NCI-H1048 (cell line): ENCODE results near the gene TTC3.
A peak's percentile ranks its signal among the peaks of the same experiment; 100 is the strongest.
"Not testable (repeated sequence)": the region's sequence is repeated elsewhere in the genome, so short reads cannot be mapped to it uniquely, and the experiment has no call there.

ENCODE experiments used
- DNase-seq: peaks from one replicate; lab custom pipeline; 2025; lab: John Stamatoyannopoulos, UW

The TTC3 gene, protein sequence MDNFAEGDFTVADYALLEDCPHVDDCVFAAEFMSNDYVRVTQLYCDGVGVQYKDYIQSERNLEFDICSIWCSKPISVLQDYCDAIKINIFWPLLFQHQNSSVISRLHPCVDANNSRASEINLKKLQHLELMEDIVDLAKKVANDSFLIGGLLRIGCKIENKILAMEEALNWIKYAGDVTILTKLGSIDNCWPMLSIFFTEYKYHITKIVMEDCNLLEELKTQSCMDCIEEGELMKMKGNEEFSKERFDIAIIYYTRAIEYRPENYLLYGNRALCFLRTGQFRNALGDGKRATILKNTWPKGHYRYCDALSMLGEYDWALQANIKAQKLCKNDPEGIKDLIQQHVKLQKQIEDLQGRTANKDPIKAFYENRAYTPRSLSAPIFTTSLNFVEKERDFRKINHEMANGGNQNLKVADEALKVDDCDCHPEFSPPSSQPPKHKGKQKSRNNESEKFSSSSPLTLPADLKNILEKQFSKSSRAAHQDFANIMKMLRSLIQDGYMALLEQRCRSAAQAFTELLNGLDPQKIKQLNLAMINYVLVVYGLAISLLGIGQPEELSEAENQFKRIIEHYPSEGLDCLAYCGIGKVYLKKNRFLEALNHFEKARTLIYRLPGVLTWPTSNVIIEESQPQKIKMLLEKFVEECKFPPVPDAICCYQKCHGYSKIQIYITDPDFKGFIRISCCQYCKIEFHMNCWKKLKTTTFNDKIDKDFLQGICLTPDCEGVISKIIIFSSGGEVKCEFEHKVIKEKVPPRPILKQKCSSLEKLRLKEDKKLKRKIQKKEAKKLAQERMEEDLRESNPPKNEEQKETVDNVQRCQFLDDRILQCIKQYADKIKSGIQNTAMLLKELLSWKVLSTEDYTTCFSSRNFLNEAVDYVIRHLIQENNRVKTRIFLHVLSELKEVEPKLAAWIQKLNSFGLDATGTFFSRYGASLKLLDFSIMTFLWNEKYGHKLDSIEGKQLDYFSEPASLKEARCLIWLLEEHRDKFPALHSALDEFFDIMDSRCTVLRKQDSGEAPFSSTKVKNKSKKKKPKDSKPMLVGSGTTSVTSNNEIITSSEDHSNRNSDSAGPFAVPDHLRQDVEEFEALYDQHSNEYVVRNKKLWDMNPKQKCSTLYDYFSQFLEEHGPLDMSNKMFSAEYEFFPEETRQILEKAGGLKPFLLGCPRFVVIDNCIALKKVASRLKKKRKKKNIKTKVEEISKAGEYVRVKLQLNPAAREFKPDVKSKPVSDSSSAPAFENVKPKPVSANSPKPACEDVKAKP (N-terminal part only)

DNA sequence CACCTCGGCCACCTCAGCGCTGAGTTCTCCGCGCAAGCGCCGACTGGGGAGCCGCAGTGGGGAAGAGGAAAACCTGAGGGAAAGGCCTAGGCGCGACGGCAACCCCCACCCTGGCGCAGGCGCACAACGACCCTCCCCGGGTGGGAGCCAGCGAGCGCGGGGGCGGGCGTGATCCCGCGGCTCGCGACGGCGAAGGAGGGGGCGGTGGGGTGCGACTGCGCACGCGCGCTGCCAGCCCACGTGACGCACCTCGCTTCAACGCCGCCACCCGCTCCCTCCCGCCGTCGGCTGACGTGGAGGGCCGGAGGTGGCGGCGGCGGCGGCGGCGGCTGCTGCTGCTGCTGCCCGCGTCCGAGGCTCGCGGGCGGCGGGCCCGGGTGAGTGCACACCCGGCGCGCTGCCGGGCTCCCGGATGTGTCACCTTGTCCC lies at the start of gene TTC3, which contains the start of gene PIGP:
TSS of gene TTC3 (plus strand) at position 267 of the 429 bp plus-strand sequence. CDS start 14,004 bp downstream, outside the sequence.
TSS of gene PIGP (minus strand) at position 84 of the 429 bp plus-strand sequence. CDS start 556 bp downstream, outside the sequence.
- DNase-seq: peak; percentile 88

DNA sequence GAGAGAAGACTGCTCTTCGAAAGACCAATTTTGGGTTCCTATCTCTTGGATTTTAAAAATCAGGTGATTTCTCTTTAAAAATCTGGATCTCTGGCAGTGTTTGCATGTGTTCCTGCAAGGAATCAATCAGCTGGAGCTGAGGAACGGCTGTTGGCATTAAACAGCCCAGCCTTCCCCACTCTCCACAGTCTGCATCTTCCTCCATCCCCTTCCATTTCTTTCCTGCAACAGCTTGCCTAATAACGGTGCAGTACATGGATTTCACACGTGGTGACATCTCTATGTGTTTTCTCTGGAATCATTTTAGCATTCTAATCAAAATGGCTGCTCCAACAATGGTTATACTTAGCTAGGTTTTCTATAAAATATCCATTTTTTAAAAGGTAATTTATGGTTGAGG lies 46.6 kb upstream of the TTC3 start:
- DNase-seq: no peak

DNA sequence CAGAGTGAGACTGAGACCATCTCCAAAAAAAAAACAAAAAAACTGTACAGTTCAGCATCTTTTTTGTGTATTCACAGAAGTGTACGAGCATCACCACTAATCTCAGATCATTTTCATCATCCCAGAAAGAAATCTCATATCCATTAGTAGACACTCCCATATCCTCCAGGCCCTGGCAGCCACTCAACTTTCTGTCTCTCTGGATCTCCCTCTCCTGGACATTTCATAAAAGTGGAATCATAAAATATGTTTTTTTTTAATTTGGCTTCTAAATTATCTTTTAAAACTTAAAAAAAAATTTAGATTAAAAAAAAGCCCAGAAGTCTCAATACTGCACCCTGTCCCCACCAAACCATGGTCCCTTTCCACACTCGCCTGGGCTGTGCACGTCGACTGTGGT lies 44.5 kb upstream of the TTC3 start:
- no peak for DNase-seq

DNA sequence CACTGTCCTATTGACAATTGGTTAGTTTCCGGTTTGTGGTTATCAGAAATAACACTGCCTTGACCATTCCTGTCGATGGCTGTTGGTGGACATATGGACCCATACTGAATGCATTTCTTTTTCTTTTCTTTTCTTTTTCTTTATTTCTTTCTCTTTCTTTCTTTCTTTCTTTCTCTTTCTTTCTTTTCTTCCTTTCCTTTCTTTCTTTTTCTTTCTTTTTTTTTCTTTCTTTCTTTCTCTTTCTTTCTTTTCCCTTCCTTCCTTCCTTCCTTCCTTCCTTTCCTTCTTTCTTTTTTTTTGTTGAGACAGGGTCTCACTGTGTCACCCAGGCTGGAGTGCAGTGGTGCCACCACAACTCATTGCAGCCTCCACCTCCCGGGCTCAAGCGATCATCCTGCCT lies 42.2 kb upstream of the TTC3 start:
- no peak for DNase-seq

DNA sequence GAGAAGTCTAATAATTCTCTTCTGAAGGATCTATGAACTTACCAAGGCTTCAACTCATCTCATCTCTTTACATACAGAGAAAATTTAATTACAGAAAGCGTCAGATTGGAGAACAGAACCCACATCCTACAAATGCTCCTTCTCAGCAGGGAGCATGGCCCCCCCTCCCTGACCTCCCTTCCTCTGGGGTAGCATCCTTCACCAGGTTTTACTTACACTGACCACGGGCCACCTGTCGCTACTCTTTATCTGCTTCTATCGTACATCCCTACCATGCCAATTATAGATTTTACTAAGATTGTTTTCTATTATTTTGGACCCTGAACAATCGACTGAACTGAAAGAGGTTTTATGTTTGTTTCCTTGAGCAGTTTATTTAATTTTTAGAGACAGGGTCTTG lies 40.8 kb upstream of the TTC3 start:
- DNase-seq: no peak

DNA sequence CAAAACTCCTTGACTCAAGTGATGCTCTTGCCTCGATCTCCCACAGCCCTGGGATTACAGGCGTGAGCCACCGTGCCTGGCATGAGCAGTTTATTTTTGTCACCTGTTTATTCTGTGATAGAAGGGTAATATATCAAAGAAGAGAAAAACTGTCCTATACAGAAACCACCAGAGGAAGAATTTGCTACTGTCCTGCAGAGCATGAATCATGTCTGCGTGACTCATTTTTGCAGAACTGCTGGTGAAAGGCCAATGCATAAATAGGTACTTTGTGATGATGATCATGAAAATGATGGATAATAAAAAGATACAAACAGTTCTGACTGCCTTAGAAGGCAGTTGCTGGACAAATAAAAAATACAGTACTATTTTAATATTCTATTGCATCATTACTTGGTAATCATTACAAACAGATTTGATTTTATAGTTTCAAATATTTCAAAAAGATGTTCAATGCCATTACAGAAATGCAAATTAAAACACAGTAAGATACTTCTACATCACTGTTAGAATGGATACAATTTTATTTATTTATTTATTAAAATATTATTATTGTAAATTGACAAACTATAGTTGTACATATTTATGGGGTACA lies 40.1 kb upstream of the TTC3 start:
- no peak for DNase-seq

DNA sequence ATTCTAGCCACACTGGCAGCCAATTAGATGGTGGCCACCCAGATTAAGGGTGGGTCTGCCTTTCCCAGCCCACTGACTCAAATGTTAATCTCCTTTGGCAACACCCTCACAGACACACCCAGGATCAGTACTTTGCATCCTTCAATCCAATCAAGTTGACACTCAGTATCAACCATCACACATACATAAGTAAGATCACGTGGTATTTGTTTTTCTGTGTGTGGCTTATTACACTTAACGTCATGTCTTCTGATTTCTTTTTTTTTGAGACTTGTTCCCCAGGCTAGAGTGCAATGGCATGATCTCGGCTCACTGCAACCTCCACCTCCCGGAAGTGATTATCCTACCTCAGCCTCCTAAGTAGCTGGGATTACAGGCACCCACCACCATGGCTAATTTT lies 38.7 kb upstream of the TTC3 start:
- not testable (repeated sequence) for DNase-seq

DNA sequence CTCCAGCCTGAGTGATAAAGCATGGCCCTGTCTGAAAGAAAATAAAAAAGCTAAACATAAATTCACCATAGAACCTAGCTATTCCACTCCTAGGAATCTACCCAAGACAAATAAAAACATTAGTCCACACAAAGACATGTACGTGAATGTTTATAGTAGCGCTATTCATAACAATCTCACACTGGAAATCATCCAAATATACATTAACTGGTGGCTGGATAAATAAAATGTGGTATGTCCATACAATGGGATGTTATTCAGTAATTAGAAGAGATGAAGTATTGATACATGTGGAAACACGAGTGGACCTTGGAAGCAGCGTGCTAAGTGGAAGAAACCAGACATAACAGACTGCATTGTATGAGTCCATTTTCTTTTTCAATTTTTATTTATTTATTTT lies 36.9 kb upstream of the TTC3 start:
- DNase-seq: no peak

DNA sequence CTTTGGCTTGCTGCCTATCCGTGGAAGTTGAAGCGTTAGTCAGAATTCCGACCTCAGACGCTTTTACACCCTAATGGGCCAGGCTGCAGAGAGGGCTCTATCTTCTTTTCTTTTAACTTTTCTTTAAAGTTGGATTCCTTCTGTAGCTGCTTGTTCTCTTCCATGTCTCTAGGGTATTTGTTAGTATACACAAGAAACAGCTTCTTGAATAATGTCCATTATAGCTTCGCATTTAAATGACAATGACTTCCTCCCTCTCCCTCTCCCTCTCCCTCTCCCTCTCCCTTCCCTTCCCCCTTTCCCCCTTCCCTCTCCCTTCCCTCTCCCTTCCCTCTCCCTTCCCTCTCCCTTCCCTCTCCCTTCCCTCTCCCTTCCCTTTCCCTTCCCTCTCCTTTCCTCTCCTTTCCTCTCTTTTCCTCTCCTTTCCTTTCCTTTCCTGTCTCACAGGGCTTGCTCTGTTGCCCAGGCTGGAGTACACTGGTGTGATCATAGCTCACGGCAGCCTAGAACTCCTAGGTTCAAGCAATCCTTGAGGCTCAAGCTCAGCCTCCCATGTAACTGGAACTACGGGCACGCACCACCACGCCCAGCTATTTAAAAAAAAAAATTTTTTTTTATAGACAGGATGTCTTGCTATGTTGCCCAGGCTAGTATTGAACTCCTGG lies 33.5 kb upstream of the TTC3 start:
- DNase-seq: no peak

DNA sequence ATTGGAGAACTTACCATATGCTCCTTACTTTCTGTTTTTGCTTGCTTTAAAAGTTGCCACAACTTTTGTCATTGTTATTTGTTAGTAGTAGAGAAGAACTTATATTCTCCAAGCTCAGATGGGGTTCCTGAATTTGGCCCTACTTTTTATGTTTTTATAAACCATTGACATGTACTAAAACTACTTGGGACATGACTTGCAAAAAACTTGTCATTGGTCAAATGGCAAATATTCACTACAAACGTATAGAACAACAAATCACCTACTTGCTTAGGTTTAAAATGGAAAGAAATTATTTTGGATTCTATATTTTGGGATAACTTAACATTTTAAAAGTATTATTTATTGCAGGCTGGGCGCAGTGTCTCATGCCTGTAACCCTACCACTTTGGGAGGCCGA lies 32.8 kb upstream of the TTC3 start:
- DNase-seq: no peak

DNA sequence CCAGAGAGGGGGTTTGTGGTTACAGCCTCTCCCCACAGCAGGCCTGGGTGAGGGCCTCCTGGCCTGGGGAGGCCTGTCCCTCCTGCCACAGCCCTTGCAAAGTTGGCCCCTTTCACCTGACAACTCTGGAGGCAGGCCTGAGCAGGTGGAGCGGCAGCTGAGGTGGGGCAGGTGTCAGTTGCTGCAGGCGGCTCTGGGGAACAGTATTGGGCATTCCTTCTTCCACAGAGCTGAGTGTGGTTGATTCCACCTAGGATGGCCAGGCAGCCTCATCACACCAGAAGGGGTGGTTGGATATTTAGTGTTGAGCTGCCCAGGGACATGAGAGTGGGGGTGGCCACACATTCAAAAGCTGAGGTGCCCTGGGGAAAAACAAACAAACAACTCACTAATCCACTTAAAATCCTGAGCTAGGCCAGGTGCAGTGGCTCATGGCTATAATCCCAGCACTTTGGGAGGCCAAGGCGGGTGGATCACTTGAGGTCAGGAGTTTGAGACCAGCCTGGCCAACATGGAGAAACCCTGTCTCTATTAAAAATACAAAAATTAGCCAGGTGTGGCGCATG lies 31.3 kb upstream of the TTC3 start:
- no peak for DNase-seq

DNA sequence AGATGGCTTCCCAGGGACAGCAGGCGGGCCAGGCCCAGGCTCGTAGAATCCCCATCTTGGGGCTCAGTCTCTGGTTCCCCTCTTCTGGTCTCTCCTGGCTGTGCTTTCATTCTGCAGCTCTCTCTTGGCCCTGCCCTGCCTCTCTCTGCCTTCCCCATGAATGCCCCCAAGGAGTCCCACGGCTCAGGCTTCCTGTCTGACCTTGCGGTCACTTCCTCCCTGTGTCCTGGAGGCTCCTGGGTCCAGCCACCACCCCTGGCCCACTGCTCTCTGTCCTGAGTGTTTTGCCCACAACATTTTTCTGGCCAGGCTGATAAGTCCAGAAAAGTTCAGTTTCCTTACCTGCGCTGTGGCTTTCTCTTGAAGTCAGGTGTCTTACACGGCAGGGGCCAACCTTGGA lies 29.2 kb upstream of the TTC3 start:
- DNase-seq: no peak

DNA sequence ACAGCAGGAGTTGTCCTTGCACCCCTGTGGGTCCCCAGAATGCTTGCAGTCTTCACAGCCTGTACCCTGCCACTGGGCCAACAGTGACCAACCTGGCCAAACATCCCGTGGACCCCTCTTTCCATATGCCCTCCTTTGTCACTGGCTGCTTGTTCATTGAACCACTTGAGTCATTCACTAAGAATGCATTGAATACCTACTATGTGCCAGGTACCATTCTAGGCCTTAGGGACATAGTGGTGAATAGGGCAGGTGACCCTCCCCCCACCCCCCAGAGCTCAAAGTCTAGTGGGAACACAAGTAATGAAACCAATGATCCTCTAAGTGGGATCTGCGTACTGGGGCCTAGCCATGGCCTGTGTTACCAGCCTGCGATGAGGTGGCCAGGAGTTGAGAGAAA lies 28.4 kb upstream of the TTC3 start:
- no peak for DNase-seq

DNA sequence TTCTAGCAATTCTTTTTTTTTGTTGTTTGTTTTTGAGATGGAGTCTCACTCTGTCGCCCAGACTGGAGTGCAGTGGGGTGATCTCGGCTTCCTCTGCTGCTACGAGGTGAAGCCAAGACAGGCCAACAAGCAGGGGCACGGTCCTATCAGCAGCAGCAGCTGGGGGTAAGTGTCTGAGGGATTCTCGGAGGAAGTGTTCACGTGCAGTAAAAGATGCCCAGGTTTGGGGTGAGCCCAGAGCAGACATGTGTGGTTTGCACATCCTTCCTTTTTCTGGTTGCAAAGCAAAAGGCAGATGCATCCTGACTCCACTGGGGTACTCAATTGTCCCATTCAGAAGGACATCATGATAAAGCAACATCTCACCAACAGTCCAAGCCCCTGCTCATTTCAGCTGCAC lies 27.9 kb upstream of the TTC3 start:
- no peak for DNase-seq

DNA sequence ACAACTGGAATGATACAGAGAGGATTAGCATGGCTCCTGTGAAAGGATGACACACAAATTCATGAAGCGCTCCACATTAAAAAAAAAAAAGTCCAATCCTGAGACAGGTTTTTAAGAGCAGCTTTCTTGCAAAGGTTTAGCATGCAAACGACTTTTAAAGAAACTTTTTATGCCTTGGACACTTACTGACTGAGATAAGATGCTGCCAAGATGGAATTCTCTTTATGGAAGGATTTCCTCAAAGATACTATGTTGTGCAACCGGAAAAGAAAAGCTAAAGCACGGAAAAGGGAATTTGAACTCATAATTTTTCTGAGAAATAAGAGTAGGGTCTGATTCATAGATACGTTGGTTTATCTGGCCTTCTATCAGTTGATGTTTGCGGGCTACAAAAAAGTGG lies 27.5 kb upstream of the TTC3 start:
- no peak for DNase-seq

DNA sequence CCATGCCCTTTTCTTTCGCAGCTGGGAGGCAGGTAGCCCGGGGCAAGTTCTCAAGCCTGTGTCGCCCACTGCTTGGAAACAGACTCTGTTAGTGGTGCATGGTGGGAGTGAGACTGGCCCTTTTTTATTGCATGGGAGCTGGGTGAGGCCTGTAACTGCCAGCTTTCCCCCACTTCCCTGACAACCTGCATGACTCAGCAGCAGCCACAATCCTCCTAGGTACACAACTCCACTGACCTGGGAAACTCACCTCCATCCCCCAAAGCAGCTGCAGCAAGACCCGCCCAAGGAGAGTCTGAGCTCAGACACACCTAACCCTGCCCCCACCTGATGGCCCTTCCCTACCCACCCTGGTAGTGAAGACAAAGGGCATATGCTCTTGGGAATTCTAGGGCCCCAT lies 26.0 kb upstream of the TTC3 start:
- no peak for DNase-seq

DNA sequence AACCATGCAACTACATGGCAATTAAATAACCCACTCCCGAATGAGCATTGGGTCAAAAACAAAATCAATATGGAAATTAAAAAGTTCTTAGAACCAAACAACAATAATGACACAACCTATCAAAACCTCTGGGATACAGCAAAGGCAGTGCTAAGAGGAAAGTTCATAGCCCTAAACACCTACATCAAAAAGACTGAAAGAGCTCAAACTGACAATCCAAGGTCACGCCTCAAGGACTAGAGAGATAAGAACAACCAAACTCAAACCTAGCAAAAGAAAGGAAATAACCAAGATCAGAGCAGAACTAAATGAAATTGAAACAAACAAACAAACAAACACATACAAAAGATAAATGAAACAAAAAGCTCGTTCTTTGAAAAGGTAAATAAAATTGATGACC lies 23.3 kb upstream of the TTC3 start:
- not testable (repeated sequence) for DNase-seq

DNA sequence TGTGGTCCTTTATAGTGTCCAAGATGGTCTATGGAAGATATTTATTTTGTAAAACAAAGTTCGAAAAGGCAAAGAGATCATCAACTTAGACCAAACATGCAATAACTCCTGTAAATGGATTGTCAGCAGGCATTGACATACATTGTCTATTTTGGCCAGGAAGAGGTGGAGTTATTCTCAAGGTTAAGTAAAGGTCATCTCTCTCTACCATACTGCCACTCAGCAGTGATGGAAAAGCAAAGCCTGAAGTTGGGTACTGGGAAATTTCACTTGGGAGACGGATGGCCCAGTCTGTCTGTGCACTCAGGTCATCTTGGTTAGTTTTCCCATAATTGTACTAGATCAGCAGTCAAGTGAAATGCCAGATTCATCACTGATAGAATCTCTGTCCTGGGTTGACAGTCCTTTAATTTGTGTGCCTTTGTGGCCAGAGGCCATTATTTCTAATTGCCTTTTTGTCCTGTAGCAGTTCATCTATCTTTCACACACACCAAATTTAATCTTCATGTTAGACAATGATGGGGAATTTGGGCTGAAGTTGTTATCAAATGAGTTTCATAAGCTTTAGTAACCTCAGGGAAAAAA lies 17.7 kb upstream of the TTC3 start:
- no peak for DNase-seq

DNA sequence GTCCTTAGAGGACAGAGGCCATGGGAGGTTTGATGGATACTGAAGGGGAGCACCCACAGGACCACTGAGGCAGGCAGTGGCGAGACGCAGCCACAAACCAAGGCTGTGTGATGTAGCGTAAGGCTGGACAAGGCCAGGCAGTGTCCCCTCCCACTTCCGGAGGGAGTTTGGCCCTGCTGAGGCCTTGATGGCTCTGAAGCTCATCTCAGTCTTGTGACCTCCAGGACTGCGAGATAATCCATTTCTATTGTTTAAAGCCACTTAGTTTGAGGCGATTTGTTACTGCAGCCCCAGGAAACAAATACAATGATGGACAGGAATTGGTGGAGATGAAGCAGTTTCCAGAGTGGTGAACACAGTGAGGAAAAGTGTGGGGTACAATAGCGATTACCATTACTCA lies 15.4 kb upstream of the TTC3 start:
- no peak for DNase-seq

DNA sequence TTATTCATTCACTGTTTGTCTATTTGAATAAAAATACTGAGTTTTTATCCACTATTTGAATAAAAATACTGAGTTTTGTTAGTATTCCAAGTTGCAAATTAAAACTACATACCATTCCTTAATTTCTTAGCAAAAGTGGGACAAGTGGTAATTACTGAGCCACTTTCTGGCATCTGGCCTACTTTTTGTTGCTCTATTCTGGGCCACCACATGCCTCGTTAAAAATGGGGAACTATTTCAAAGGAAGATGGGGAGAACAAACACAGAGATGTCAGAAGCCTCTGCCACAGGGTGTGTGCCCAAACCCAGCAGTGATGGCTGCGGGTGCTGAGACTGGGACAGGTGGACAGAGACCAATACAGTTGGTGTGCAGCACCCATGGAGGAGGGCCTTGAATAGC lies 14.8 kb upstream of the TTC3 start:
- no peak for DNase-seq

DNA sequence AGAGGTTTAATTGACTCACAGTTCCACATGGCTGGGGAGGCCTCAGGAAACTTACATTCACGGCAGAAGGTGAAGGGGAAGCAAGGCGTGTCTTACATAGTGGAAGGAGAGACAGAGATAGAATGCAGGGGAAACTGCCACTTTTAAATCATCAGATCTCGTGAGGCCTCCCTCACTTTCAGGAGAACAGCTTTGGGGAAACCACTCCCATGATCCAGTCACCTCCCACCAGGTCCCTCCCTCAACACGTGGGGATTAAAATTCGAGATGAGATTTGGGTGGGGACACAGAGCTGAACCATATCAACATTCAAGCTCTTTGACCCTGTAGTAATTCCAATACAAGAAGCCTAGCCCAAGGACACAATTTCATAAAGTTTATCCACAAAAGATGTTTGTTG lies 13.9 kb upstream of the TTC3 start:
- no peak for DNase-seq
